CD4-positive, alpha-beta T cell treated with Interferon alpha-2 for 1 hour (primary cell): Measurements from ENCODE around the gene GPBP1L1.
"Not testable (repeated sequence)": the region's sequence is repeated elsewhere in the genome, so short reads cannot be mapped to it uniquely, and the experiment has no call there.

Experiments
- DNase-seq, 2 donors: peaks; one replicate each; pipeline ENCODE4 v3.0.0-alpha.2; 2020 to 2022

Gene GPBP1L1

DNA sequence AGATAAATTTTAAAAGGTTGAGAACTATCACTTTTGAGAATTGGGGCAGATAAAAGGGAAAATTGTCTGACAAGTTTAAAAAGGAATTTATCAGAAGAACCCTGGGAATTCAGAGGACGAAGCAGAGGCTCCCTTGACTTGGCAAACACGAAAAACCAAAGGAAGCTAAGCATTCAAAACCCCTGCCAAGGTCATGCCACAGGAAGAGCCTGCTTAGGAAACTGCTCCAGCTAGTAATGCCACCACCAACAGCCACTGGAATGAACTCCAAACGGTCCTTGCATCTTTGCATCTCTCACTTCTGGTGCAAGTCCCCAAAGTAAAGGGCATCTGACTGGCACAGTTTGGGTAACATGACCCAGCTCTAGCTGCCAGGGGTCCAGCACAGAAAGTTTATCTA is 7.2 kb downstream of the GPBP1L1 start:
- no peak for DNase-seq

DNA sequence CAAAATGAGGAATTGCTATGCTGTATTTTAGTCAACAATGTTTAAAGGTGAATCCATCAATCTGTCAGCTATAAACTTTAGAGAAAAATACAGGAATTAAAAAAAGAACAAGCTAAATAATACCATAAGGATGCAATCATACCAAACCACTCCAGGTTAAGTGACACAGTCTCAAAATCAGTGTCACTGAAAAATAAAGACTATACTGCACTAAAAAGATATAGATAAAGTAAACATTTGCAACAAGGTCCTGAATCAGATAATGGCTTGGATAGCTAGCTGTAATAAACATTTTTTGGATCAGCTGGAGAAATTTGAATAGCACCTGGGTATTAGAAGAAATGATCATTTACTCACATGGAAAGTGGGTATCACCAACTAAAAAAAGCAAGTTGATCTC is 7.8 kb downstream of the GPBP1L1 start:
- no peak for DNase-seq

GRCh38 chr1:45677751-45678245 is 8.5 kb downstream of the GPBP1L1 start:
- no peak for DNase-seq

DNA sequence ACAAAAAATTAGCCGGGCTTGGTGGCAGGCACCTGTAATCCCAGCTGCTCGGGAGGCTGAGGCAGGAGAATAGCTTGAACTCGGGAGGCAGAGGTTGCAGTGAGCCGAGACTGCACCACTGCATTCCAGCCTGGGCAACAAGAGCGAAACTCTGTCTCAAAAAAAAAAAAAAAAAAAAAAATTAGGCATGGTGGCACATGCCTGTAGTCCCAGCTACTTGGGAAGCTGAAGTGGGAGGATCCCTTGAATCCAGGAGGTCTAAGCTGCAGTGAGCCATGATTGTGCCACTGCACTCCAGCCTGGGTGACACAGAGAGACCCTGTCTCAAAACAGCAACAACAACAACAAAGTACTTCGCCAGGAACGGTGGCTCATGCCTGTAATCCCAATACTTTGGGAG is 9.8 kb downstream of the GPBP1L1 start:
- DNase-seq = not testable (repeated sequence)

DNA sequence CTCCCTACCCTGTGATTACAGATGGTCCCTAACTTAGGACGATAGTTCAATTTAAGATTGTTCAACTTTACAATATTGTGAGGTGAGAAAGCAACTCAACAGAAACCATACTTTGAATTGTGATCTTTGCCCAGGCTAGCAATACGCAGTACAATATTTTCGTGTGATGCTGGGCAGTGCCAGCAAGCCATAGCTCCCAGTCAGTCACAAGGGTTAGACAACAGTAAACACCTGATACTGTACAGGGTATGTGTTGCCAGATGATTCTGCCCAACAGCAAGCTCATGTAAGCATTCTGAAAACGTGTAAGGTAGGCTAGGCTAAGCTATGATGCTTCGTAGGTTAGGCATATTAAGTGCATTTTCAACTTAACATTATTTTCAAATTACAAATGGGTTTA is 11.9 kb downstream of the GPBP1L1 start:
- no peak for DNase-seq

DNA sequence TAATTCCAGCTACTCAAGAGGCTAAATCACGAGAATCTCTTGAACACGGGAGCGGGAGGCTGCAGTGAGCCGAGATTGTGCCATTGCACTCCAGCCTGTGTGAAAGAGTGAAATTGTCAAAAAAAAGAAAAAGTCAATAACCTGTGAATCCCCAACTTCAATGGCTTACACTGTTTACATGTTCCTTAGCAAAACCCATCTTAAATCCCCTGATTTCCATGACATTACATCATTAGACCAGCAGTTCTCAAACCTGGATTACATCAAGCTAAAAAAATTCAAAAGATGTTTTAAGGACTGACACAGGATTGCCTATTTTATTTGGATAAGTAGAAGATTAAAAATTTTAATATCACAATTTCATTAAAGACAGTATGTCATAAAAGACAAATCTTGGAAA is 12.4 kb downstream of the GPBP1L1 start:
- DNase-seq = no peak

- no peak for DNase-seq
These were observed 16.3 kb downstream of the GPBP1L1 start for GRCh38 chr1:45669859-45670655.

DNA sequence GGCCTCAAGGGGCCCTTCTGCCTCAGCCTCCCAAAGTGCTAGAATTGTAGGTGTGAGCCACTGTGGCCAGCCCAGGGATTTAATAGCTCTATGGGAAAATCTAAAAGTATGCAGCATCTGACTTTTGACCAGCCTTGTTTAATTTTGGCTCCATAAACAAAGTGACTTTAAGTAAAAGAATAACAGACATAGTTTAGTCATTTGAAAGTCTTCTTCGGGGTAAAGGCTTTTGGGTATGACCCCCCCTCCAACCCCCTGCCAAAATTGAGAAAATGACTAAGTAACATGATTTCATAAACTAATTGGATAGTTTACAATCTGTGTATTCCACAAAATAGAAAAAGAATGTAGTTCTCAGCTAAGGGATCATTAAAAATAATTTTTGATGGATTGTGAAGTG is 17.0 kb downstream of the GPBP1L1 start:
- no peak for DNase-seq

DNA sequence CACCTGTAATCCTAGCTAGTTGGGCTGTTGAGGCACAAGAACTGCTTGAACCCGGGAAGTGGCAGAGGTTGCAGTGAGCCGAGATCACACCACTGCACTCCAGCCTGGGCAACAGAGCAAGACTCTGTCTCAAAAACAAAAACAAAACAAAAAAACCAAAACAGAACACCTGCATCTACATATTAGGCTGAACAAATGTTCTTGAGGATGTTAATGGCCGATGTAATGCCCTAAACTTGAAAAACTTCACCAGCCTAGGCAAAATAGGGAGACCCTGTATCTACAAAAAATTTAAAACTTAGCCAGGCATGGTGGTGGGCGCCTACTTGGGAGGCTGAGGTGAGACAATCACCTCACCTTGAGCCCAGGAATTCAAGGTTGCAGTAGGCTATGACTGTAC is 17.8 kb downstream of the GPBP1L1 start:
- no peak for DNase-seq

DNA sequence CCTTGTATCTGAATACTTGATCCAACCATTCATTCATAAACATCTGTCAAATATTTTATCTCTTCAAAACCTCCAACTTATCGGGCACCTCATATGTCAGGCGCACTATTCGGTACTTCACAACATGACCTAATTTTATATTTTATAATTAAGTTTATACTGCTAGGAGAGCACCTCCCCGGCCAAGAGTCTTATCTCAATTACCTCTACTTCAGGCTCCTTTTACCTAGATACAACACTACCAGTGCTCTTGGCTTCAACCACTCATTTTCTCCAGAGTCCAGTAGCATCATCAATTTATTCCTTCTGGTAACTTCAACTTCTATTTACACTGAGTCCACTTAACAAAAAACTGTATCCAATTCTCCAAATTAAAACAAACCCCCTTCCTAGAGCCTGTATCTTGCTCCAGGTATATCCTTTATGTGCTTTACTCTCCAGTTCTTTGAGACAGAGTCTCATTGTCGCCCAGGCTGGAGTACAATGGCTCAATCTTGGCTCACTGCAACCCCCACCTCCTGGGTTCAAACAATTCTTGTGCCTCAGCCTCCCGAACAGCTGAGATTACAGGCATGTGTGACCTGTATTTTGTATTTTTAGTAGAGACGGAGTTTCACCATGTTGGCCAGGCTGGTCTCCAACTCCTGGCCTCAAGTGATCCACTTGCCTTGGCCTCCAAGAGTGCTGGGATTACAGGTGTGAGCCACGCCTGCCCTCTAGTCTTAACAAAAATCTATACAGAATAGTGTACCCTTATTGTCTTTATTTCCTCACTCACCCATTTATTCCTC is 18.8 kb downstream of the GPBP1L1 start:
- no peak for DNase-seq

- no peak for DNase-seq
These were observed 19.5 kb downstream of the GPBP1L1 start for GRCh38 chr1:45666836-45667235.

GRCh38 chr1:45660336-45660735 is 26.0 kb downstream of the GPBP1L1 start:
- DNase-seq = no peak

DNA sequence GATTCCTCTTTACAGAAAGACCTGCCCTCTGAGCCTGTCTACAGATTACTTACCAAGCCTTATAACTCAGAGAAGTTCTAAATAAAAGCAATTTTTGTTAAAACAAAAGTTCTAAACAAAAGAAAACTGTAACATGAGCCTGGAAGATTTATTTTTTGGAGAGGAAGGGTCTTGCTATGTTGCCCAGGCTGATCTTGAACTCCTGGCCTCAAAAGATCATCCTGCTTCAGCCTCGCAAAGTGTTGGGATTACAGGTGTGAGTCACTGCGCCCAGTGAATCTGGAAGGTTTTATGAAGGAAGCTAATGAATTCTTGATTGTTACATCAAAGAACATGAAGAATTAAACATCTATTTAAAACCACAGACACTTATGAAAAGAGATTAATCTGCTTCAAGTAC is 27.1 kb downstream of the GPBP1L1 start:
- no peak for DNase-seq

- DNase-seq = no peak
These were observed 28.2 kb downstream of the GPBP1L1 start for GRCh38 chr1:45658171-45658570.

- DNase-seq = no peak
These were observed 29.6 kb downstream of the GPBP1L1 start for GRCh38 chr1:45656573-45657226.

DNA sequence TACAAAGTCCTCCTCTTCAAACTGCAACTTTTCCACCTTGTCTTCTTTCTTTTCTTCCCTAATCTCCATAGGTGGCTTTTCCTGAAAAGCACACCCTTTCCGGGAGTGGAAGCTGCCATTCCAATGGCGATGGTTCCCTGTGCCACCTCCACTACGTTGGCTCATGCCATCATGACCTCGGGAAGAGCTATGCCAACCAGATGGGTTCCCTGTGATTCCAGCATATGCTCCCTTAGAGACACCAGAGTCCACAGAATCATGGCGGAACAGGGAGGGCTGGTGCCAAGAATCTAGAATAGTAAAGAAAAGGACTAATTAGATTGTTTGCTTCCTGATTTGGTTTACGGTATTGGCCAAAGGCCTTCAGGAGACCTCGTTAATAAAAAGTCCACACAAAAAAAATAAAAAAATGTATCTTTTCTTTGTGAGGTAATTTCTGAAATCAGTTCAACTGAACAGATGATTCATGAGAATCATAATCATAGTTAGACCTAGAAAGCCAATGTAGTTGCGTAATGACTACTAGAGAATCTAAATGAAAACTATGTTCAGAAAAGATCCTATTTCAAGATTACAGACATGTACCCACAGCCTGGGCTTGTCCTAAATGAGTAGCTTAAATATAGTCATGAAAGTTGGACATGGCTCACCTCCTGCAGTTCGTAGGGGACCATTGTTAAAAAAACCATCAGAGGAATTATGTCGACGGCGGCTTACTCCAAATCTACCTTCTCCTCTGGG is 31.6 kb downstream of the GPBP1L1 start:
- no peak for DNase-seq

- DNase-seq = peak in 1 of 2 donors; percentile 7
These were observed 38.9 kb downstream of the GPBP1L1 start for GRCh38 chr1:45647248-45648021.

DNA sequence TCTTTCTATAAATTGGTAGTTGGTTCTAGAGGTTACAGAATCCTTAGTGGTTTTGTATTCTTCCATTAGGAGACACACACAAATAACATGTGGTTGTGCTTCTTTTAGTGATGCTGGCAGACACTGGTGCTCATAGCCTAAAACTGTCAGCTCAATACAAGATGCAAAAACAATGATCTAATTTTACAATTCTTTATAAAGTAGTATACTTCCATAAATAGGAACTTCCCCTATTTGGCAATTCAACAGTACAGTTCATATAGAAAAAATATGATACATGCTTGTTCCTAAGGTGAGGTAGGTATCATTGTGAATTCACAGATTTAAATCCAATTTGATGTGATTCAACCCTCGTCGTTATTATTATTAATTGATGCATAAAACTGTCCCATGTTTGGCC is 41.7 kb downstream of the GPBP1L1 start:
- no peak for DNase-seq

DNA sequence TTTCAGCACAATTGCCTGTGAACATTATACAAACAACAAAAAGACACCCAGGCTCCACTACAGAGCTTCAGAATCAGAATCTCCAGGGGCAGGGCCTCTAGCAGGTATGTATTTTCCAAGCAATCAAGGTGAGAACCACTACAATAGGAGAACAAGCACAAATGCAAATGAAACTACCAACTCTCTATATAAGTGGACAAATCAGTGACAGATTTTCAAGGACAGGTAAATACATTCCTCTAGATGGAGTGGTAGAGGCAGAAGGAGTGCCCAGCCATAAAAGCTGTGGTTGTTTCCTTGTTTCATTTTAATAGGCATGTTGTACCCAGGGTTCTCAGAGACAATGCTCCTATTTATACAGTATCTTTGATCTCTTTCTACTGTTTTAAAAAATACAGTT is 42.4 kb downstream of the GPBP1L1 start:
- DNase-seq = no peak

GRCh38 chr1:45643321-45643720 is 43.0 kb downstream of the GPBP1L1 start:
- DNase-seq = no peak

GRCh38 chr1:45640293-45640692 is 46.0 kb downstream of the GPBP1L1 start:
- no peak for DNase-seq

GRCh38 chr1:45635211-45635610 is 51.1 kb downstream of the GPBP1L1 start:
- DNase-seq = no peak
